IMR-90 (cell line): ENCODE measurements around the gene JADE3. TPM values are rescaled to one million over a fixed set of nuclear protein-coding genes. Genes with fewer than 3 reads are reported as not detected.

Experiments used
- ATAC-seq: fragments of 200-7000 bp; cut with Tn5 transposase; 2 replicates; pipeline ENCODE4 v1.9.1; 2020; ENCODE audit warnings: low read depth, mild to moderate bottlenecking, moderate library complexity
- BruUV-seq: library from RNA; stranded (reverse); fragments of 400-500 nt; replicated peaks from 2 replicates; lab custom pipeline; 2021; lab: Mats Ljungman, UMichigan
- CTCF ChIA-PET: fragments of 300-600 bp; formaldehyde crosslinking; extraction: SDS; loops from one replicate; lab custom pipeline; 2021; ENCODE audit warnings: antibody characterized with exemption; lab: Yijun Ruan, JAX
- POLR2A ChIA-PET: fragments of 300-600 bp; sonication (Branson Sonifier 250); formaldehyde crosslinking; loops from one replicate; lab custom pipeline; 2022; ENCODE audit warnings: antibody characterized with exemption; ENCODE audit not compliant: unreplicated experiment; lab: Charles Lee
- DNase-seq: peaks from one replicate; pipeline ENCODE4 v3.0.0; 2013
- H2AFZ ChIP-seq: replicated peaks from 2 replicates; pipeline ENCODE3; 2013; ENCODE audit warnings: low read length, mild to moderate bottlenecking; ENCODE audit not compliant: poor library complexity
- H2AK5ac ChIP-seq: 2 replicates; pipeline ENCODE4 v1.6.1; 2013; ENCODE audit warnings: low read depth, low read length, inconsistent platforms
- H2AK9ac ChIP-seq: replicated peaks from 2 replicates; pipeline ENCODE3; 2013; ENCODE audit warnings: mild to moderate bottlenecking, low read depth, low read length, moderate library complexity; ENCODE audit not compliant: poor library complexity
- H2BK120ac ChIP-seq: 2 replicates; pipeline ENCODE4 v1.6.1; 2013; ENCODE audit warnings: low read depth, low read length, inconsistent platforms
- H2BK15ac ChIP-seq: 3 replicates; pipeline ENCODE4 v1.6.1; 2013; ENCODE audit warnings: low read depth, low read length, inconsistent platforms
- H2BK20ac ChIP-seq: 2 replicates; pipeline ENCODE4 v1.6.1; 2013; ENCODE audit warnings: low read depth, mild to moderate bottlenecking, inconsistent platforms, low read length, moderate library complexity
- H2BK5ac ChIP-seq: 2 replicates; pipeline ENCODE4 v1.6.1; 2013; ENCODE audit warnings: mild to moderate bottlenecking, low read depth, low read length, inconsistent platforms; ENCODE audit not compliant: poor library complexity, severe bottlenecking
- H3K14ac ChIP-seq: replicated peaks from 2 replicates; pipeline ENCODE4 v1.6.1; 2013; ENCODE audit warnings: low read depth, low read length, inconsistent platforms
- H3K18ac ChIP-seq: 2 replicates; pipeline ENCODE4 v1.6.1; 2013; ENCODE audit warnings: low read depth, low read length, control low read depth
- H3K23ac ChIP-seq: 2 replicates; pipeline ENCODE4 v1.6.1; 2013; ENCODE audit warnings: low read depth, low read length, inconsistent platforms
- H3K27ac ChIP-seq: 2 replicates; pipeline ENCODE4 v1.5.1; 2013; ENCODE audit warnings: mild to moderate bottlenecking, control low read depth, low read length; ENCODE audit not compliant: insufficient read depth
- H3K27me3 ChIP-seq: 2 replicates; pipeline ENCODE4 v1.6.1; 2013; ENCODE audit warnings: low read length; ENCODE audit not compliant: control insufficient read depth, insufficient read depth
- H3K36me3 ChIP-seq: 2 replicates; pipeline ENCODE4 v1.6.1; 2013; ENCODE audit warnings: low read length, mixed read lengths; ENCODE audit not compliant: control insufficient read depth, insufficient read depth
- H3K4ac ChIP-seq: 2 replicates; pipeline ENCODE4 v1.6.1; 2013; ENCODE audit warnings: low read depth, low read length, inconsistent platforms
- H3K4me1 ChIP-seq: 2 replicates; pipeline ENCODE4 v1.6.1; 2013; ENCODE audit warnings: low read length, mixed read lengths; ENCODE audit not compliant: control insufficient read depth, insufficient read depth
- H3K4me2 ChIP-seq: 2 replicates; pipeline ENCODE4 v1.6.1; 2013; ENCODE audit warnings: low read depth, mild to moderate bottlenecking, control low read depth, low read length, moderate library complexity
- H3K4me3 ChIP-seq: 2 replicates; pipeline ENCODE4 v1.5.1; 2013; ENCODE audit warnings: low read depth, mild to moderate bottlenecking, control low read depth, low read length, moderate library complexity; ENCODE audit not compliant: insufficient read depth
- H3K56ac ChIP-seq: 2 replicates; pipeline ENCODE4 v1.6.1; 2013; ENCODE audit warnings: low read length, inconsistent platforms; ENCODE audit not compliant: insufficient read depth; ENCODE audit errors: extremely low read depth
- H3K79me1 ChIP-seq, 2 experiments: 2 replicates each; pipeline ENCODE4 v1.6.1; 2013; ENCODE audit warnings: low read length in 2 of 2, inconsistent platforms in 1 of 2, low read depth in 1 of 2
- H3K9ac ChIP-seq: 2 replicates; pipeline ENCODE4 v1.6.1; 2013; ENCODE audit warnings: low read depth, low read length, control low read depth
- H3K9me1 ChIP-seq: 2 replicates; pipeline ENCODE4 v1.6.1; 2013; ENCODE audit warnings: low read length, inconsistent platforms; ENCODE audit not compliant: insufficient read depth
- H3K9me3 ChIP-seq: 2 replicates; pipeline ENCODE4 v1.6.1; 2013; ENCODE audit warnings: low read length; ENCODE audit not compliant: control insufficient read depth, insufficient read depth
- H4K20me1 ChIP-seq: 2 replicates; pipeline ENCODE4 v1.6.1; 2013; ENCODE audit warnings: low read length, inconsistent platforms; ENCODE audit not compliant: insufficient read depth
- H4K5ac ChIP-seq: 2 replicates; pipeline ENCODE4 v1.6.1; 2013; ENCODE audit warnings: mild to moderate bottlenecking, low read depth, low read length, control low read depth
- H4K8ac ChIP-seq, 2 experiments: 2 replicates each; pipeline ENCODE4 v1.6.1; 2013; ENCODE audit warnings: low read depth in 2 of 2, low read length in 2 of 2, control low read depth in 1 of 2, inconsistent platforms in 1 of 2
- H4K91ac ChIP-seq: 2 replicates; pipeline ENCODE4 v1.6.1; 2013; ENCODE audit warnings: low read depth, low read length, inconsistent platforms; ENCODE audit not compliant: insufficient read depth
- BHLHE40 ChIP-seq: fragments of 150-350 bp; IDR thresholded peaks from 2 replicates; pipeline ENCODE4 v1.6.1; 2016; ENCODE audit warnings: mild to moderate bottlenecking, low read depth, low read length
- CHD1 ChIP-seq: IDR thresholded peaks from 2 replicates; pipeline ENCODE4 v1.6.1; 2012; ENCODE audit warnings: low read depth, low read length, improper control_type of control experiment
- CTCF ChIP-seq: conservative IDR thresholded peaks from 2 replicates; pipeline ENCODE4 v1.5.1; 2012; ENCODE audit warnings: mild to moderate bottlenecking, low read depth, low read length, improper control_type of control experiment
- FOS ChIP-seq: fragments of 150-350 bp; IDR thresholded peaks from 2 replicates; pipeline ENCODE4 v1.6.1; 2016; ENCODE audit warnings: low read depth, low read length
- MAFK ChIP-seq: IDR thresholded peaks from 2 replicates; pipeline ENCODE4 v1.6.1; 2012; ENCODE audit warnings: low read depth, low read length, improper control_type of control experiment
- MXI1 ChIP-seq: IDR thresholded peaks from 2 replicates; pipeline ENCODE4 v1.6.1; 2012; ENCODE audit warnings: low read depth, mild to moderate bottlenecking, low read length, moderate library complexity, borderline replicate concordance
- POLR2A ChIP-seq: IDR thresholded peaks from 2 replicates; pipeline ENCODE4 v1.6.1; 2012; ENCODE audit warnings: mild to moderate bottlenecking, low read depth, low read length
- RAD21 ChIP-seq: IDR thresholded peaks from 2 replicates; pipeline ENCODE4 v1.6.1; 2012; ENCODE audit warnings: low read length, improper control_type of control experiment
- RCOR1 ChIP-seq: IDR thresholded peaks from 2 replicates; pipeline ENCODE4 v1.6.1; 2012; ENCODE audit warnings: mild to moderate bottlenecking, low read length, improper control_type of control experiment; ENCODE audit not compliant: insufficient replicate concordance
- SMC3 ChIP-seq: fragments of 150-350 bp; IDR thresholded peaks from 2 replicates; pipeline ENCODE4 v1.6.1; 2016; ENCODE audit warnings: low read depth, mild to moderate bottlenecking, antibody characterized with exemption, low read length, moderate library complexity
- WGBS, 2 experiments: methylation state at CpG; one replicate each; pipeline versions ENCODE4 v1.1.5 to v1.1.7; 2013; ENCODE audit warnings: missing lambda C conversion rate in 2 of 2; ENCODE audit not compliant: insufficient read length in 1 of 2; ENCODE audit errors: extremely low coverage in 2 of 2; 5-methylcytosine and 5-hydroxymethylcytosine counted together
- dilution Hi-C: fragments of 300-500 bp; cut with HindIII; formaldehyde crosslinking; loops from one replicate; pipeline ENCODE4 v1.14.3; 2018; ENCODE audit warnings: low sequenced_read_pairs; ENCODE audit not compliant: unreplicated experiment
- in situ Hi-C: fragments of 300-500 bp; cut with MboI; formaldehyde crosslinking; loops from 3 replicates; pipeline ENCODE4 v1.14.3; 2019; ENCODE audit warnings: low sequenced_read_pairs, inconsistent platforms, mixed read lengths
- intact Hi-C: fragments of 100-400 bp; cut with micrococcal nuclease; formaldehyde crosslinking; loops from 2 replicates; pipeline ENCODE4 v1.10.0; 2022
- polyA plus RNA-seq, 3 experiments: library from polyadenylated mRNA; depleted of rRNA; stranded (reverse); fragments of >200 nt; gene quantifications; 2 replicates each; pipeline ENCODE4 v1.2.3, GENCODE V29; 2012; ENCODE audit warnings: low replicate concordance in 1 of 3
- total RNA-seq: library from RNA; depleted of rRNA; stranded (reverse); fragments of >200 nt; gene quantifications from 2 replicates; pipeline ENCODE4 v1.2.3, GENCODE V29; 2012
- TF ChIP-seq, protein P1 (sequence below): fragments of 150-350 bp; IDR thresholded peaks from 2 replicates; pipeline ENCODE4 v1.6.1; 2017; ENCODE audit warnings: mild to moderate bottlenecking, antibody characterized with exemption, low read length, low read depth

JADE3 gene
- total and polyA plus RNA-seq, 2 of the 4 experiments (the other 2 are of a cell fraction) = 2.1 to 4.7 TPM

- CTCF ChIA-PET = interaction anchor here (0.8 to 1.1 kb wide), 2 partner anchors 9 to 118 kb away, joined by 3 read pairs; no protein-coding TSS in a partner anchor
- no TSS peak for BruUV-seq
- WGBS, 2 experiments = no CpG with 5 or more reads among the region's 14 CpGs
- peak overlapping the region; percentile 27 for H3K9ac ChIP-seq
- TF ChIP-seq SMC3 (no peak), RAD21 (no peak), CHD1 (no peak), RCOR1 (no peak), CTCF (no peak), MXI1 (no peak), POLR2A (no peak), MAFK (no peak), BHLHE40 (no peak), FOS (no peak)
- TF ChIP-seq, protein P1, sequence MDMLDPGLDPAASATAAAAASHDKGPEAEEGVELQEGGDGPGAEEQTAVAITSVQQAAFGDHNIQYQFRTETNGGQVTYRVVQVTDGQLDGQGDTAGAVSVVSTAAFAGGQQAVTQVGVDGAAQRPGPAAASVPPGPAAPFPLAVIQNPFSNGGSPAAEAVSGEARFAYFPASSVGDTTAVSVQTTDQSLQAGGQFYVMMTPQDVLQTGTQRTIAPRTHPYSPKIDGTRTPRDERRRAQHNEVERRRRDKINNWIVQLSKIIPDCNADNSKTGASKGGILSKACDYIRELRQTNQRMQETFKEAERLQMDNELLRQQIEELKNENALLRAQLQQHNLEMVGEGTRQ = no peak
- DNase-seq (peak; percentile 29), ATAC-seq (no peak)
- no peak overlapping the region for H2BK15ac ChIP-seq
- no peak overlapping the region for H2AK9ac ChIP-seq
- H3K23ac ChIP-seq = 0 out of 2 replicates have a peak overlapping the region, but pooled peaks have one; percentile 38
- H3K9me3 ChIP-seq = no peaks in the 10 kb centered on the region
- dilution Hi-C loops (no loop called here), intact Hi-C loops (loop anchor here (1.0 to 10.0 kb wide), 3 partner anchors 66 to 159 kb away; partner anchors contain the start of gene SLC9A7), in situ Hi-C loops (no loop called here)
- peaks cover 12 to 26% of the 10 kb centered on the region in 2 experiments; a peak in 3 of 4 replicates for H3K79me1 ChIP-seq
- no peak overlapping the region for H3K18ac ChIP-seq
- no peak overlapping the region for H2AK5ac ChIP-seq
- H2AFZ ChIP-seq = peak overlapping the region; percentile 72
- no peak overlapping the region for H3K14ac ChIP-seq
- no peak overlapping the region for H2BK120ac ChIP-seq
- H4K8ac ChIP-seq = peak overlapping the region in 1 of 2 experiments; percentile 3; a peak in 1 of 4 replicates
- no peak overlapping the region for H2BK5ac ChIP-seq
- no peak overlapping the region for H4K5ac ChIP-seq
- H3K56ac ChIP-seq = no peak overlapping the region
- H4K91ac ChIP-seq = no peak overlapping the region
- POLR2A ChIA-PET = no interaction called here
- H3K9me1 ChIP-seq = no peaks in the 10 kb centered on the region
- no peak overlapping the region for H2BK20ac ChIP-seq
- H3K4me1 ChIP-seq = no peaks in the 10 kb centered on the region
- no peak overlapping the region for H3K27ac ChIP-seq
- no peaks in the 10 kb centered on the region for H3K36me3 ChIP-seq
- H3K4me2 ChIP-seq = peak overlapping the region; percentile 84
- peaks cover 19% of the 10 kb centered on the region for H4K20me1 ChIP-seq
- H3K4ac ChIP-seq = no peak overlapping the region; the same call in 1 of the 2 replicates
- peaks cover 6% of the 10 kb centered on the region for H3K27me3 ChIP-seq
- H3K4me3 ChIP-seq = peak overlapping the region; percentile 91
Measured at GRCh38 chrX:46913667-46914066, 1.4 kb downstream of the JADE3 start.
